MM.1S (cell line): ENCODE results near the gene SLC13A3.

Experiments
- DNase-seq: peaks from one replicate; pipeline ENCODE4 v3.0.0-alpha.2; 2015
- H2AFZ ChIP-seq: fragments of 300-600 bp; sonication (generic); 2 replicates; pipeline ENCODE4 v1.6.0; 2016; ENCODE audit warnings: antibody characterized with exemption, low read length
- H3F3A ChIP-seq: fragments of 300-600 bp; sonication (generic); 2 replicates; pipeline ENCODE4 v1.6.1; 2016; ENCODE audit warnings: mild to moderate bottlenecking, antibody characterized with exemption, low read length, moderate library complexity, mixed read lengths; ENCODE audit not compliant: insufficient read depth
- H3K27ac ChIP-seq: fragments of 300-600 bp; sonication (generic); 2 replicates; pipeline ENCODE4 v1.5.1; 2016; ENCODE audit warnings: mild to moderate bottlenecking, low read length
- H3K27me3 ChIP-seq: fragments of 300-600 bp; sonication (generic); replicated peaks from 2 replicates; pipeline ENCODE4 v1.6.0; 2016; ENCODE audit warnings: low read length; ENCODE audit not compliant: insufficient read depth
- H3K36me3 ChIP-seq: fragments of 300-600 bp; sonication (generic); replicated peaks from 2 replicates; pipeline ENCODE4 v1.6.1; 2016; ENCODE audit warnings: mild to moderate bottlenecking, low read length, mixed read lengths; ENCODE audit not compliant: insufficient read depth
- H3K4me1 ChIP-seq: fragments of 300-600 bp; sonication (generic); 2 replicates; pipeline ENCODE4 v1.6.1; 2016; ENCODE audit warnings: low read length, mixed read lengths
- H3K4me2 ChIP-seq: fragments of 300-600 bp; sonication (generic); 2 replicates; pipeline ENCODE4 v1.6.0; 2016; ENCODE audit warnings: low read depth, low read length
- H3K4me3 ChIP-seq: fragments of 300-600 bp; sonication (generic); 2 replicates; pipeline ENCODE4 v1.5.1; 2016; ENCODE audit warnings: low read length, mixed read lengths
- H3K79me2 ChIP-seq: fragments of 300-600 bp; sonication (generic); 2 replicates; pipeline ENCODE4 v1.6.1; 2016; ENCODE audit warnings: mixed run types, low read length, mixed read lengths
- H3K9ac ChIP-seq: fragments of 300-600 bp; sonication (generic); 2 replicates; pipeline ENCODE4 v1.6.1; 2016; ENCODE audit warnings: low read length, mixed read lengths
- H3K9me2 ChIP-seq: fragments of 300-600 bp; sonication (generic); replicated peaks from 2 replicates; pipeline ENCODE4 v1.6.1; 2016; ENCODE audit warnings: mild to moderate bottlenecking, low read length, mixed read lengths; ENCODE audit not compliant: insufficient read depth
- H3K9me3 ChIP-seq: fragments of 300-600 bp; sonication (generic); replicated peaks from 2 replicates; pipeline ENCODE4 v1.6.1; 2016; ENCODE audit warnings: mild to moderate bottlenecking, low read length, mixed read lengths; ENCODE audit not compliant: insufficient read depth
- H4K20me1 ChIP-seq: fragments of 300-600 bp; sonication (generic); 2 replicates; pipeline ENCODE4 v1.6.1; 2016; ENCODE audit warnings: mild to moderate bottlenecking, low read length, moderate library complexity, mixed read lengths; ENCODE audit not compliant: insufficient read depth
- EZH2 ChIP-seq: fragments of 300-600 bp; sonication (generic); optimal IDR thresholded peaks from 2 replicates; pipeline ENCODE3; 2017; ENCODE audit warnings: low read depth, mild to moderate bottlenecking, antibody characterized with exemption, low read length, mixed read lengths
- EZH2phosphoT487 ChIP-seq: fragments of 300-600 bp; sonication (generic); IDR thresholded peaks from 2 replicates; pipeline ENCODE4 v1.6.1; 2018; ENCODE audit warnings: antibody characterized with exemption, low read length
- TF ChIP-seq, protein P1 (sequence below): fragments of 300-600 bp; sonication (generic); IDR thresholded peaks from 2 replicates; pipeline ENCODE4 v1.5.1; 2016; ENCODE audit warnings: antibody characterized with exemption, low read length, mixed read lengths

The SLC13A3 gene

DNA sequence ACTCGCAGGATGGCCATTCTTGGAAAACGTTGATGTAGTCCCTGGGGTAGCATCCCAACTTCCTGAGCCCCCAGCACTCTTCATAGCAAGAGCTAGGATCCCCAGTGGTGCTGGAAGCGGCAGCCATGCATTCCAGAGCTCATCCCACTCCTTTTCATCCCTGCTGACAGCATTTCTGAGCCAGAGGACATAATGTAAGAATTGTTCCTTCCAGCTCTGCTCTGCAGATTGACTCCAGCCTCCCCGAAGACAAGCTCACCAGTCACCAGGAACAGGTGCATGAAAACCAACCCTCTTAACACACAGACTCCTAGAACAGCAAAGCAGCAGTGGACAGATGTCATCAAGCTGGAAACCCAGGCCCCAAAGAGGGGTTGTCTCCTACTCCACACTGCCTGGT lies 3.8 kb downstream of the SLC13A3 start:
- Histone ChIP-seq H3K4me1 (no peaks in the 10 kb centered on the region), H4K20me1 (no peaks in the 10 kb centered on the region), H3K36me3 (no peaks in the 10 kb centered on the region), H3K4me2 (no peak overlapping the region), H3K9ac (no peak overlapping the region), H3F3A (no peaks in the 10 kb centered on the region), H3K9me3 (no peaks in the 10 kb centered on the region), H3K27ac (no peak overlapping the region), H3K9me2 (no peaks in the 10 kb centered on the region), H3K79me2 (no peaks in the 10 kb centered on the region), H2AFZ (no peak overlapping the region), H3K4me3 (no peak overlapping the region), H3K27me3 (no peaks in the 10 kb centered on the region)
- TF ChIP-seq EZH2 (no peak), EZH2phosphoT487 (no peak)
- TF ChIP-seq, protein P1, sequence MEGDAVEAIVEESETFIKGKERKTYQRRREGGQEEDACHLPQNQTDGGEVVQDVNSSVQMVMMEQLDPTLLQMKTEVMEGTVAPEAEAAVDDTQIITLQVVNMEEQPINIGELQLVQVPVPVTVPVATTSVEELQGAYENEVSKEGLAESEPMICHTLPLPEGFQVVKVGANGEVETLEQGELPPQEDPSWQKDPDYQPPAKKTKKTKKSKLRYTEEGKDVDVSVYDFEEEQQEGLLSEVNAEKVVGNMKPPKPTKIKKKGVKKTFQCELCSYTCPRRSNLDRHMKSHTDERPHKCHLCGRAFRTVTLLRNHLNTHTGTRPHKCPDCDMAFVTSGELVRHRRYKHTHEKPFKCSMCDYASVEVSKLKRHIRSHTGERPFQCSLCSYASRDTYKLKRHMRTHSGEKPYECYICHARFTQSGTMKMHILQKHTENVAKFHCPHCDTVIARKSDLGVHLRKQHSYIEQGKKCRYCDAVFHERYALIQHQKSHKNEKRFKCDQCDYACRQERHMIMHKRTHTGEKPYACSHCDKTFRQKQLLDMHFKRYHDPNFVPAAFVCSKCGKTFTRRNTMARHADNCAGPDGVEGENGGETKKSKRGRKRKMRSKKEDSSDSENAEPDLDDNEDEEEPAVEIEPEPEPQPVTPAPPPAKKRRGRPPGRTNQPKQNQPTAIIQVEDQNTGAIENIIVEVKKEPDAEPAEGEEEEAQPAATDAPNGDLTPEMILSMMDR = no peak
- no peak for DNase-seq

- H3K27me3 ChIP-seq = no peaks in the 10 kb centered on the region
- no peak overlapping the region for H3K27ac ChIP-seq
- no peak for DNase-seq
- H4K20me1 ChIP-seq = no peaks in the 10 kb centered on the region
- no peaks in the 10 kb centered on the region for H3K9me3 ChIP-seq
- no peaks in the 10 kb centered on the region for H3K9me2 ChIP-seq
- no peak for TF ChIP-seq EZH2phosphoT487
- TF ChIP-seq, protein P1 = no peak
- H3K4me3 ChIP-seq = no peak overlapping the region
- H3K36me3 ChIP-seq = no peaks in the 10 kb centered on the region
- H3F3A ChIP-seq = no peaks in the 10 kb centered on the region
- no peak overlapping the region for H3K9ac ChIP-seq
- H2AFZ ChIP-seq = no peak overlapping the region
- no peak overlapping the region for H3K4me2 ChIP-seq
- no peaks in the 10 kb centered on the region for H3K4me1 ChIP-seq
- H3K79me2 ChIP-seq = no peaks in the 10 kb centered on the region
These were observed 4.4 kb downstream of the SLC13A3 start for GRCh38 chr20:46646659-46647380.

DNA sequence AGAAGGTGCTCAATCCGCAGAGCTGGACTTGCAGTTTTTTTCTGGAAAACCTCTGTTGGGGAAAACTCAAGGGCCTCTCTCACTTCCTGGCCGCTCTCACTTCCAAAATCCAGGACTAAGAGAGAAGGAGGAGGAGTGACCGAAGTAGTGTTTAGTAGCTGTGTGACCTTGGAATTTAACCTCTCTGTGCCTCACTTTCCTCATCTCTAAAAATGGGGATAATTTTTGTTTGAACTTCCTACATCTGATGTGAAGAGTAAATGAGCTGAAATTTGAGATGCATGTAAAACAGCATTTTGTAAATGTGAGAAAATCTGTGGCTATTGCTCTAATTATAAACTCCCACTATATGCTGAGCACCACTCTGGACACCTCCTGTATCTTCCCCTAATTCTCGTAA lies 5.1 kb downstream of the SLC13A3 start:
- H3K27ac ChIP-seq = no peak overlapping the region
- H3K4me2 ChIP-seq = no peak overlapping the region
- H3K36me3 ChIP-seq = no peaks in the 10 kb centered on the region
- H3K9me2 ChIP-seq = no peaks in the 10 kb centered on the region
- no peaks in the 10 kb centered on the region for H3K27me3 ChIP-seq
- no peaks in the 10 kb centered on the region for H3K9me3 ChIP-seq
- H4K20me1 ChIP-seq = no peaks in the 10 kb centered on the region
- no peak for DNase-seq
- no peak overlapping the region for H3K4me3 ChIP-seq
- H3K4me1 ChIP-seq = no peaks in the 10 kb centered on the region
- no peaks in the 10 kb centered on the region for H3K79me2 ChIP-seq
- no peak overlapping the region for H2AFZ ChIP-seq
- no peak for TF ChIP-seq EZH2
- no peak for TF ChIP-seq EZH2phosphoT487
- TF ChIP-seq, protein P1 = no peak
- H3K9ac ChIP-seq = no peak overlapping the region
- H3F3A ChIP-seq = no peaks in the 10 kb centered on the region
